ENCODE results near the gene OR14I1. TPM values are rescaled to one million over a fixed set of nuclear protein-coding genes. Genes with fewer than 3 reads are reported as not detected.
A peak's percentile ranks its signal among the peaks of the same experiment; 100 is the strongest.

Gene OR14I1
- total and polyA plus RNA-seq, 5 experiments from 2014 or later, result not detected

GRCh38 chr1:248710305-248710900 lies 7.8 kb upstream of the OR14I1 start:
- H3K4me1 Mint-ChIP-seq, result peaks cover 0 to 4% (median 0%) of the 10 kb centered on the region in 4 donors
- H3K27me3 Mint-ChIP-seq, result peaks cover 2 to 32% (median 17%) of the 10 kb centered on the region in 5 donors
- H3K36me3 Mint-ChIP-seq, result peaks cover 0 to 12% (median 3%) of the 10 kb centered on the region in 3 donors
- peaks cover 0 to 26% (median 19%) of the 10 kb centered on the region in 9 donors for H3K9me3 Mint-ChIP-seq
- no peak overlapping the region for H3K4me3 Mint-ChIP-seq
- no peak for ATAC-seq
- H3K27ac Mint-ChIP-seq, result no peak overlapping the region
- no peak for DNase-seq
- POLR2A ChIA-PET, result no interaction called here

DNA sequence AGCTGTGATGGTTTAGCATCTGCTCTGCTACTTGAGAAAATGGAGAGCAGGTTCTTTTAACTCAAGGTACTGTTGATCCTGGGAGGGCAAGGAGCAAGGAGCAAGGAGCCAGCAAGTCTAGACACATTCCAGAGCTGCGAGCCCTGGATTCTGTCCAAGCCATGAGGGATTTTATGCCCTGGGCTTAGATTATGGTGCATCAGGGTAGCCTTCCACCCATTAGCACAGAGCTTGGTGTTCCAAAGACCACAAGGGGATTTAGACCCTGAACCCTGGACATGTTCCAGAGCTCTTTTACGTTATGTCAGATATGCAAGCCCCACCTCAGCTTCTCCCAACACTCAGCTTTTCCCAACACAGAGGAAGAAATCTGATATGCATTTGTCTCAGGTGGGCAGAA lies 2.0 kb upstream of the OR14I1 start:
- peaks cover 1 to 11% (median 9%) of the 10 kb centered on the region in 5 donors for H3K27me3 Mint-ChIP-seq
- POLR2A ChIA-PET, result no interaction called here
- no peak for ATAC-seq
- no peak overlapping the region for H3K4me3 Mint-ChIP-seq
- no peak for DNase-seq
- H3K27ac Mint-ChIP-seq, result no peak overlapping the region
- no peaks in the 10 kb centered on the region for H3K36me3 Mint-ChIP-seq
- H3K4me1 Mint-ChIP-seq, result no peaks in the 10 kb centered on the region
- H3K9me3 Mint-ChIP-seq, result no peaks in the 10 kb centered on the region

DNA sequence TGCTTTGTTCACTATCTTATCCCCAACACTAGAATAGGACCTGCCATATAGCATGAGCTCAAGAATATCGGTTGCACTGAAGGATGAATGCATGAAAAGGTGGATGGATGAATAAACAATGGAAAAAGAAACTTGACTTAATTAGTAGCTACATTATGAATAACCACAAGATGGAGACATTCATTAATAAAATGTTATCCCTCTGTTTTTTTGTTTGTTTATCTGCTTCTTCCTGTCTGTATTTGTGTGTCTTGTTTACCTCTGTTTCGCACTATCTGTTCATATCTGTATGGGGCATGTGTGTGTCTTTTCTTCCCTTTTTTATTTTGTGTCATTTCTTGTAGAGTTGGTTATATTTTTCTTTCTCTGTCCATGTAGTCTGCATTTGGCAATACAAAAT lies 1.1 kb upstream of the OR14I1 start:
- ATAC-seq, result no peak
- POLR2A ChIA-PET, result no interaction called here
- DNase-seq, result no peak
- Mint-ChIP-seq H3K27ac (no peak overlapping the region), H3K4me1 (no peaks in the 10 kb centered on the region), H3K9me3 (no peaks in the 10 kb centered on the region), H3K4me3 (no peak overlapping the region), H3K27me3 (peaks cover 0 to 14% (median 2%) of the 10 kb centered on the region in 5 donors), H3K36me3 (no peaks in the 10 kb centered on the region)

DNA sequence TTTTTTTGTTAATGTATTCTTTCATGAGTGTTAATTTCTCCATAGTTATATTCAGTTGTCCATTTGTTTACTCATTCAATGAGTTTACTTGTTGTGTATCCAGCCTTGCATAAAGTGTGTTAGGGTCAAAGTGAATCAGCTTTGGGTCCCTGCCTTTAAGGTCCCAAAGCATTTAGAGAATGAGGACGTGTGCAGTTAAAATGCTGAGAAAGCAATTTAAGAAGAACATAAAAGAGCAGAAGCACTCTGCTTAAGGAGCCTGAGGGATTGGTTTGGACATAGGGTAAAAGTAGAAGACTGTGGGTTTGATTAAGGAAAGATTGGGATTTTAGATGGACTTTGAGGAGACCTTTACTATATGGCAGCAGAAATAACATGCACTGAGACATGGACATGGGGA lies 3.5 kb downstream of the OR14I1 start:
- Mint-ChIP-seq H3K9me3 (no peaks in the 10 kb centered on the region), H3K36me3 (no peaks in the 10 kb centered on the region), H3K27me3 (peaks cover 7 to 14% (median 9%) of the 10 kb centered on the region in 5 donors), H3K27ac (peak overlapping the region in 1 of 10 donors; percentile 4), H3K4me1 (peaks cover 0 to 8% (median 0%) of the 10 kb centered on the region in 4 donors), H3K4me3 (no peak overlapping the region)
- POLR2A ChIA-PET, result no interaction called here
- no peak for ATAC-seq
- no peak for DNase-seq

- POLR2A ChIA-PET, result no interaction called here
- Mint-ChIP-seq H3K4me1 (peaks cover 0 to 8% (median 0%) of the 10 kb centered on the region in 4 donors), H3K27ac (no peak overlapping the region), H3K27me3 (peaks cover 7 to 14% (median 10%) of the 10 kb centered on the region in 5 donors), H3K4me3 (no peak overlapping the region), H3K36me3 (no peaks in the 10 kb centered on the region), H3K9me3 (no peaks in the 10 kb centered on the region)
- ATAC-seq, result no peak
- no peak for DNase-seq
Measured at GRCh38 chr1:248697907-248698306, 4.7 kb downstream of the OR14I1 start.

DNA sequence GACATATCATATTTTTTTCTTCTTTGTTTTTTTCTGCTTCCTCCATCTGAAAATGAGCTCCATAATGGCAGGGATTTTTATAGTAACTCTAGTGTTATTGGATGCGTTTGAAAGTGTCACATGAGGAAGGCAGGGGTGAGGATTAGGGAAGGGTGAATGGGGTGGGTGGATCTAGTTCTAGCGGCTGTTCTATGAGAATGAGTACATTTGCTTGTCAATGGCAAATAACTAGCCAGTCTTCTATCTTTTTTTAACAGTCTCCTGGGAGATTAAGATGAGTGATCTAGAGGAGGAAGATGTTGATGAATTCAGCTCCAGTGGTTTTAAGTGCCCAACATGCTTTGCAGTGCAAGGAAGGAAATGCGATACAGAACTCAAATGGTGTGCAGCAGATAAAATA lies 5.8 kb downstream of the OR14I1 start:
- no peaks in the 10 kb centered on the region for H3K36me3 Mint-ChIP-seq
- peaks cover 0 to 3% (median 0%) of the 10 kb centered on the region in 9 donors for H3K9me3 Mint-ChIP-seq
- H3K4me1 Mint-ChIP-seq, result peaks cover 0 to 8% (median 1%) of the 10 kb centered on the region in 4 donors
- POLR2A ChIA-PET, result no interaction called here
- H3K4me3 Mint-ChIP-seq, result no peak overlapping the region
- peaks cover 7 to 20% (median 14%) of the 10 kb centered on the region in 5 donors for H3K27me3 Mint-ChIP-seq
- ATAC-seq, result no peak
- DNase-seq, result no peak
- no peak overlapping the region for H3K27ac Mint-ChIP-seq

- Mint-ChIP-seq H3K27ac (no peak overlapping the region), H3K27me3 (peaks cover 7 to 20% (median 14%) of the 10 kb centered on the region in 5 donors), H3K4me1 (peaks cover 0 to 8% (median 1%) of the 10 kb centered on the region in 4 donors), H3K9me3 (peaks cover 0 to 3% (median 0%) of the 10 kb centered on the region in 9 donors), H3K36me3 (no peaks in the 10 kb centered on the region), H3K4me3 (no peak overlapping the region)
- ATAC-seq, result no peak
- DNase-seq, result no peak
- POLR2A ChIA-PET, result no interaction called here
Measured at GRCh38 chr1:248696261-248696660, 6.3 kb downstream of the OR14I1 start.

DNA sequence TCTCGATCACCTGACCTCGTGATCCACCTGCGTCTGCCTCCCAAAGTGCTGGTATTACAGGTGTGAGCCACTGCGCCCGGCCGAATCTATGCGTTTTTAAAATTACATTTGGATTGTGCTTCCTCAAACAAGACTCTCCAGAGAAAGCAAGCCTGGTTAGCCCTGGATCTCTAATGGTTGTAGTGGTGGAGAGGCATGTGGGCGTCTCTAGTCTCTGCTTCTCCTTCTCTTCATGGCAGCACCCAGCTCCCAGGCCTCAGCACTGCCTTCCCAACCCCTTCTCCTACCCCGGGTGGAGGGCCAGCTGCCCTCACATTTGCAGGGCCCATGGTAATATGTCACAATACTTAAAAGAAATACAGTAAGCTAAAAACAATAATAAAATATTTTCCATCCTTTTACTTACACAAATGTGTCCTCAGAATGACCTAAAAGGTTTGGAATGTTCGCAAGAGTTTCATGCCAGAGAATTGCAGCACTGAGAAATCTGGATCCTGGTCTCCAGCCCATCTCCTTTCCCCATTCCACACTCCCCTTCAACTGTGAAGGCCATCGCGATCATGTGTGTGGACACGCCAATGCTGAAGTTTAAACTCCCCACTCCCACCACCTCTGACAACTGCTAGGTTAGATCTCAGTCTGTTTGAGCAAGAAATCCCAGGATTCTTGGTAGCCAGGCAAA lies 7.0 kb downstream of the OR14I1 start:
- DNase-seq, result no peak
- Mint-ChIP-seq H3K4me1 (peaks cover 0 to 8% (median 1%) of the 10 kb centered on the region in 4 donors), H3K36me3 (peaks cover 0 to 3% (median 0%) of the 10 kb centered on the region in 3 donors), H3K27me3 (peaks cover 7 to 22% (median 14%) of the 10 kb centered on the region in 5 donors), H3K27ac (no peak overlapping the region), H3K4me3 (no peak overlapping the region), H3K9me3 (peaks cover 0 to 6% (median 0%) of the 10 kb centered on the region in 9 donors)
- POLR2A ChIA-PET, result no interaction called here
- no peak for ATAC-seq

DNA sequence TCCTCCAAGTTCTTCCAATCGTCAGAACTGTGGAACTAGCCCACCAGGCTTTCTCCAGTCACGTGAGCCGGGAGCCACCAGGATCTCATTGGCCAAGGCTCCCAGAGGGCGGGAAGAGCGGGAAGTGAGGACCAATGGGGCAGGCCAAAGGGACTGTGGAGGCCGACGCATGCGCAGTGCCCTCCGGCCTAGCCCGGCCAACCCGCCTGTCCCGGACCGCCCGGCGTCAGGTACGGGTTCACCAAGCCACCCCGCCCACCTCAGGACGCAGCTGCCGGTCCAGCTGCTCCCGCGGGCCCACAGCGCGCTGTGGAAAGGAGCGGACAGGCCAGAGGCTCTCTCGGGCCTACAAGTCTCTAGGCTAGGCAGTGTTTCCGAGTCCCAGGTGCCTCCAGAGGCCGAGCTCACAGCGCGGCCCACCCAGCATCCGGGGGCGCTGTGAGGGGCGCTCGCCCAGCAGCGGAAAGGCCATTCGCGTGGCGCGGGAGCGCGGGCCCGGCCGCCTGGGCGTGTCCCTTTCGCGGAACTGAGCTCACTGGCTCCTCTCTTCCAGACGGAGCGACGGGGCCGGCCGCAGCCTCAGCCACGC lies 10.9 kb downstream of the OR14I1 start:
- POLR2A ChIA-PET, result no interaction called here
- ATAC-seq (no peak), DNase-seq (no peak)
- Mint-ChIP-seq H3K36me3 (peaks cover 0 to 9% (median 3%) of the 10 kb centered on the region in 3 donors), H3K27me3 (peaks cover 3 to 16% (median 14%) of the 10 kb centered on the region in 5 donors), H3K9me3 (peaks cover 0 to 14% (median 6%) of the 10 kb centered on the region in 9 donors), H3K27ac (no peak overlapping the region), H3K4me3 (no peak overlapping the region), H3K4me1 (peaks cover 2 to 9% (median 3%) of the 10 kb centered on the region in 4 donors)

GRCh38 chr1:248688527-248689298 lies 13.9 kb downstream of the OR14I1 start:
- Mint-ChIP-seq H3K4me1 (peaks cover 2 to 9% (median 5%) of the 10 kb centered on the region in 4 donors), H3K4me3 (no peak overlapping the region), H3K36me3 (peaks cover 0 to 9% (median 3%) of the 10 kb centered on the region in 3 donors), H3K9me3 (peaks cover 0 to 14% (median 6%) of the 10 kb centered on the region in 9 donors), H3K27me3 (peaks cover 0 to 15% (median 9%) of the 10 kb centered on the region in 5 donors), H3K27ac (no peak overlapping the region)
- POLR2A ChIA-PET, result no interaction called here
- DNase-seq, result no peak
- no peak for ATAC-seq

GRCh38 chr1:248686815-248687214 lies 15.8 kb downstream of the OR14I1 start:
- POLR2A ChIA-PET, result no interaction called here
- peak overlapping the region in 2 of 10 donors; percentile 1 to 5 for H3K4me3 Mint-ChIP-seq
- ATAC-seq, result peak; percentile 73 to 84
- peaks cover 0 to 14% (median 3%) of the 10 kb centered on the region in 9 donors for H3K9me3 Mint-ChIP-seq
- peaks cover 0 to 9% (median 5%) of the 10 kb centered on the region in 4 donors for H3K4me1 Mint-ChIP-seq
- H3K27me3 Mint-ChIP-seq, result peaks cover 0 to 13% (median 2%) of the 10 kb centered on the region in 5 donors
- DNase-seq, result peak in 6 of 10 donors; percentile 7 to 56 (median 18)
- peaks cover 0 to 9% (median 3%) of the 10 kb centered on the region in 3 donors for H3K36me3 Mint-ChIP-seq
- H3K27ac Mint-ChIP-seq, result peak overlapping the region in 2 of 10 donors; percentile 11 to 15

GRCh38 chr1:248681651-248682050 lies 20.9 kb downstream of the OR14I1 start:
- ATAC-seq, result no peak
- Mint-ChIP-seq H3K27me3 (peaks cover 8 to 18% (median 14%) of the 10 kb centered on the region in 5 donors), H3K4me1 (peaks cover 0 to 6% (median under 1%) of the 10 kb centered on the region in 4 donors), H3K9me3 (peaks cover 0 to 4% (median 0%) of the 10 kb centered on the region in 9 donors), H3K4me3 (no peak overlapping the region), H3K27ac (peak overlapping the region in 1 of 10 donors; percentile 39), H3K36me3 (peaks cover 0 to 6% (median 0%) of the 10 kb centered on the region in 3 donors)
- no peak for DNase-seq
- POLR2A ChIA-PET, result interaction anchor here (1.2 kb wide), 1 partner anchor 214 kb away, joined by 3 read pairs; no protein-coding TSS in a partner anchor
